ENCODE data around the gene SDC3. TPM values are rescaled to one million over a fixed set of nuclear protein-coding genes. Genes with fewer than 3 reads are reported as not detected.

SDC3 gene
- total and polyA plus RNA-seq, 4 donors = 3.3 to 27.5 (median 16.6) TPM

DNA sequence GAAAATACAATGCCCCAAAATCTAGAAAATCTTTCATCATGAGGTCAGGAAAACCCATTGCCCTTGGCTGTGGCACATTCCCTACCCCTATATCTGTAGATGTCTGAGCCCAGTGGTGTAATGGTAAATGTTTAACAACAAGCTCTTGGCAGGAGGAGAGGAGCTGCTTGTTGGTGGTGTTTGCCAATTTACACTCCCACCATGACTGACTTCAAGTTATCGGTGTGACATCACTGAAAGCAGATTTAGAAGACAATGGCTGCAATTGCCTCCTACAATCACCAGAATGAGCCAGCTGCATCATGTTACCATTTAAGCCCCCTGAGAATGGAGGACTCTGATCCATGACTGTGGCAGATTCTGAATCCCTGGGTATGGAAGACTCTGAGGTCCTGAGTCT lies 70.9 kb downstream of the SDC3 start:
- Histone ChIP-seq H3K36me3 (ENCODE audit: control insufficient read depth in 4 of 4, insufficient read depth in 3 of 4, low read depth in 1 of 4, low read length in 3 of 4) (no peaks in the 10 kb centered on the region), H3K4me1 (ENCODE audit: control insufficient read depth in 4 of 4, insufficient read depth in 4 of 4, low read length in 3 of 4) (peaks cover 0 to 11% (median 7%) of the 10 kb centered on the region in 4 donors), H3K27ac (ENCODE audit: low read depth in 1 of 2, low read length in 2 of 2) (no peak overlapping the region), H3K4me3 (ENCODE audit: low read depth in 1 of 3, low read length in 3 of 3) (no peak overlapping the region), H3K9ac (ENCODE audit: low read depth in 1 of 2, low read length in 2 of 2) (no peak overlapping the region), H3K9me3 (ENCODE audit: control insufficient read depth in 4 of 4, low read length in 3 of 4) (no peaks in the 10 kb centered on the region), H3K27me3 (ENCODE audit: control insufficient read depth in 4 of 4, insufficient read depth in 4 of 4, low read length in 3 of 4) (no peaks in the 10 kb centered on the region)
- DNase-seq (ENCODE audit: low spot score) = no peak
- TF ChIP-seq FOXA1 (IDR thresholded peaks at IDR 0.05) = no peak
- 42% methylated on average over 1 of the region's 1 CpG for WGBS

DNA sequence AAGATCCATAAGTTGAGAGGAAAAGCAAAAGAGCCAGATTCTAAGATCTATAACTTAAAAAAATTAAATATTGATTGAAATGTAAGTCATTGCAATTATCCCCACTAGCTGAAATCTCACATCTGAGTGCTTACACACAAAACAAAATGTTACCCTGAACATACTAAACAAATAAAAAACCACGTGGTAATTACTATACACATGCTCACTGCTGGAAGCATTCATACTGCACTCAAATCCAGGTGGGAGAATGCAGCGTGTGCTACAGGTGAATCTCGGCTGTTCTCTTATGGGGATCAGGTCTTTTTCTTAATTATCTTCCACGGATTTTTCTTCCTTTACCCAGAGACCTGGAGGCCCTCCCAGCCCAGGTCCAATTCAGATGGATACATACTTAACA lies 74.3 kb downstream of the SDC3 start:
- no peak for DNase-seq (ENCODE audit: low spot score)
- WGBS = 61% methylated on average over 4 of the region's 4 CpGs
- TF ChIP-seq NR2F2 (IDR thresholded peaks at IDR 0.05) = no peak
- no peak for TF ChIP-seq GABPA (IDR thresholded peaks at IDR 0.05 in 1 of 2, conservative IDR thresholded peaks at IDR 0.05 in 1 of 2)
- no peak for TF ChIP-seq TAF1 (conservative IDR thresholded peaks at IDR 0.05)
- TF ChIP-seq HNF4A (conservative IDR thresholded peaks at IDR 0.05) = no peak
- TF ChIP-seq FOXA1 (IDR thresholded peaks at IDR 0.05) = no peak
- TF ChIP-seq, protein P1, sequence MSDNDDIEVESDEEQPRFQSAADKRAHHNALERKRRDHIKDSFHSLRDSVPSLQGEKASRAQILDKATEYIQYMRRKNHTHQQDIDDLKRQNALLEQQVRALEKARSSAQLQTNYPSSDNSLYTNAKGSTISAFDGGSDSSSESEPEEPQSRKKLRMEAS (IDR thresholded peaks at IDR 0.05) = no peak
- TF ChIP-seq, protein P2, sequence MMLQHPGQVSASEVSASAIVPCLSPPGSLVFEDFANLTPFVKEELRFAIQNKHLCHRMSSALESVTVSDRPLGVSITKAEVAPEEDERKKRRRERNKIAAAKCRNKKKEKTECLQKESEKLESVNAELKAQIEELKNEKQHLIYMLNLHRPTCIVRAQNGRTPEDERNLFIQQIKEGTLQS (IDR thresholded peaks at IDR 0.05) = no peak
- Histone ChIP-seq H3K4me3 (ENCODE audit: low read depth in 1 of 3, low read length in 3 of 3) (no peak overlapping the region), H3K27me3 (ENCODE audit: control insufficient read depth in 4 of 4, insufficient read depth in 4 of 4, low read length in 3 of 4) (no peaks in the 10 kb centered on the region), H3K9ac (ENCODE audit: low read depth in 1 of 2, low read length in 2 of 2) (no peak overlapping the region), H3K27ac (ENCODE audit: low read depth in 1 of 2, low read length in 2 of 2) (no peak overlapping the region), H3K36me3 (ENCODE audit: control insufficient read depth in 4 of 4, insufficient read depth in 3 of 4, low read depth in 1 of 4, low read length in 3 of 4) (no peaks in the 10 kb centered on the region), H3K9me3 (ENCODE audit: control insufficient read depth in 4 of 4, low read length in 3 of 4) (no peaks in the 10 kb centered on the region), H3K4me1 (ENCODE audit: control insufficient read depth in 4 of 4, insufficient read depth in 4 of 4, low read length in 3 of 4) (no peaks in the 10 kb centered on the region)

- no peaks in the 10 kb centered on the region for H3K27me3 ChIP-seq (ENCODE audit: control insufficient read depth in 4 of 4, insufficient read depth in 4 of 4, low read length in 3 of 4)
- TF ChIP-seq FOXA2 (IDR thresholded peaks at IDR 0.05) (no peak), EGR1 (IDR thresholded peaks at IDR 0.05; ENCODE audit: low read depth in 2 of 2) (no peak), RAD21 (IDR thresholded peaks at IDR 0.05) (no peak), JUND (IDR thresholded peaks at IDR 0.05) (no peak), YY1 (IDR thresholded peaks at IDR 0.05) (no peak), HNF4A (conservative IDR thresholded peaks at IDR 0.05) (no peak), RXRA (IDR thresholded peaks at IDR 0.05) (no peak), SP1 (IDR thresholded peaks at IDR 0.05) (no peak), HNF4G (IDR thresholded peaks at IDR 0.05) (no peak), TAF1 (conservative IDR thresholded peaks at IDR 0.05) (no peak)
- TF ChIP-seq, protein P2 (IDR thresholded peaks at IDR 0.05) = no peak
- TF ChIP-seq, protein P1 (IDR thresholded peaks at IDR 0.05) = no peak
- WGBS = 85% methylated on average over 6 of the region's 6 CpGs
- DNase-seq (ENCODE audit: low spot score) = no peak
- no peaks in the 10 kb centered on the region for H3K4me1 ChIP-seq (ENCODE audit: control insufficient read depth in 4 of 4, insufficient read depth in 4 of 4, low read length in 3 of 4)
- H3K36me3 ChIP-seq (ENCODE audit: control insufficient read depth in 4 of 4, insufficient read depth in 3 of 4, low read depth in 1 of 4, low read length in 3 of 4) = no peaks in the 10 kb centered on the region
- no peak overlapping the region for H3K27ac ChIP-seq (ENCODE audit: low read depth in 1 of 2, low read length in 2 of 2)
- H3K9ac ChIP-seq (ENCODE audit: low read depth in 1 of 2, low read length in 2 of 2) = no peak overlapping the region
- H3K4me3 ChIP-seq (ENCODE audit: low read depth in 1 of 3, low read length in 3 of 3) = no peak overlapping the region
- no peaks in the 10 kb centered on the region for H3K9me3 ChIP-seq (ENCODE audit: control insufficient read depth in 4 of 4, low read length in 3 of 4)
Observed at GRCh38 chr1:30830537-30830936, 78.0 kb downstream of the SDC3 start.

GRCh38 chr1:30829889-30830288 lies 78.7 kb downstream of the SDC3 start:
- H3K27ac ChIP-seq (ENCODE audit: low read depth in 1 of 2, low read length in 2 of 2) = no peak overlapping the region
- no peak for DNase-seq (ENCODE audit: low spot score)
- no peak overlapping the region for H3K9ac ChIP-seq (ENCODE audit: low read depth in 1 of 2, low read length in 2 of 2)
- H3K27me3 ChIP-seq (ENCODE audit: control insufficient read depth in 4 of 4, insufficient read depth in 4 of 4, low read length in 3 of 4) = no peaks in the 10 kb centered on the region
- no peaks in the 10 kb centered on the region for H3K4me1 ChIP-seq (ENCODE audit: control insufficient read depth in 4 of 4, insufficient read depth in 4 of 4, low read length in 3 of 4)
- H3K4me3 ChIP-seq (ENCODE audit: low read depth in 1 of 3, low read length in 3 of 3) = no peak overlapping the region
- WGBS = 73% methylated on average over 2 of the region's 2 CpGs
- H3K36me3 ChIP-seq (ENCODE audit: control insufficient read depth in 4 of 4, insufficient read depth in 3 of 4, low read depth in 1 of 4, low read length in 3 of 4) = no peaks in the 10 kb centered on the region
- no peaks in the 10 kb centered on the region for H3K9me3 ChIP-seq (ENCODE audit: control insufficient read depth in 4 of 4, low read length in 3 of 4)
- TF ChIP-seq EGR1 (IDR thresholded peaks at IDR 0.05; ENCODE audit: low read depth in 2 of 2) = no peak
- TF ChIP-seq, protein P2 (IDR thresholded peaks at IDR 0.05) = no peak
- TF ChIP-seq RAD21 (IDR thresholded peaks at IDR 0.05) = no peak
- no peak for TF ChIP-seq JUND (IDR thresholded peaks at IDR 0.05)
- TF ChIP-seq, protein P3, sequence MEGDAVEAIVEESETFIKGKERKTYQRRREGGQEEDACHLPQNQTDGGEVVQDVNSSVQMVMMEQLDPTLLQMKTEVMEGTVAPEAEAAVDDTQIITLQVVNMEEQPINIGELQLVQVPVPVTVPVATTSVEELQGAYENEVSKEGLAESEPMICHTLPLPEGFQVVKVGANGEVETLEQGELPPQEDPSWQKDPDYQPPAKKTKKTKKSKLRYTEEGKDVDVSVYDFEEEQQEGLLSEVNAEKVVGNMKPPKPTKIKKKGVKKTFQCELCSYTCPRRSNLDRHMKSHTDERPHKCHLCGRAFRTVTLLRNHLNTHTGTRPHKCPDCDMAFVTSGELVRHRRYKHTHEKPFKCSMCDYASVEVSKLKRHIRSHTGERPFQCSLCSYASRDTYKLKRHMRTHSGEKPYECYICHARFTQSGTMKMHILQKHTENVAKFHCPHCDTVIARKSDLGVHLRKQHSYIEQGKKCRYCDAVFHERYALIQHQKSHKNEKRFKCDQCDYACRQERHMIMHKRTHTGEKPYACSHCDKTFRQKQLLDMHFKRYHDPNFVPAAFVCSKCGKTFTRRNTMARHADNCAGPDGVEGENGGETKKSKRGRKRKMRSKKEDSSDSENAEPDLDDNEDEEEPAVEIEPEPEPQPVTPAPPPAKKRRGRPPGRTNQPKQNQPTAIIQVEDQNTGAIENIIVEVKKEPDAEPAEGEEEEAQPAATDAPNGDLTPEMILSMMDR (IDR thresholded peaks at IDR 0.05; ENCODE audit: low read depth, low read length, missing input control) = no peak
- TF ChIP-seq HNF4G (IDR thresholded peaks at IDR 0.05) = no peak
- no peak for TF ChIP-seq ZBTB33 (IDR thresholded peaks at IDR 0.05)
- no peak for TF ChIP-seq YY1 (IDR thresholded peaks at IDR 0.05)

Measured in liver (tissue), 9 donors.